ENCODE results near the gene SAMD1.

- TF ChIP-seq, protein P1, sequence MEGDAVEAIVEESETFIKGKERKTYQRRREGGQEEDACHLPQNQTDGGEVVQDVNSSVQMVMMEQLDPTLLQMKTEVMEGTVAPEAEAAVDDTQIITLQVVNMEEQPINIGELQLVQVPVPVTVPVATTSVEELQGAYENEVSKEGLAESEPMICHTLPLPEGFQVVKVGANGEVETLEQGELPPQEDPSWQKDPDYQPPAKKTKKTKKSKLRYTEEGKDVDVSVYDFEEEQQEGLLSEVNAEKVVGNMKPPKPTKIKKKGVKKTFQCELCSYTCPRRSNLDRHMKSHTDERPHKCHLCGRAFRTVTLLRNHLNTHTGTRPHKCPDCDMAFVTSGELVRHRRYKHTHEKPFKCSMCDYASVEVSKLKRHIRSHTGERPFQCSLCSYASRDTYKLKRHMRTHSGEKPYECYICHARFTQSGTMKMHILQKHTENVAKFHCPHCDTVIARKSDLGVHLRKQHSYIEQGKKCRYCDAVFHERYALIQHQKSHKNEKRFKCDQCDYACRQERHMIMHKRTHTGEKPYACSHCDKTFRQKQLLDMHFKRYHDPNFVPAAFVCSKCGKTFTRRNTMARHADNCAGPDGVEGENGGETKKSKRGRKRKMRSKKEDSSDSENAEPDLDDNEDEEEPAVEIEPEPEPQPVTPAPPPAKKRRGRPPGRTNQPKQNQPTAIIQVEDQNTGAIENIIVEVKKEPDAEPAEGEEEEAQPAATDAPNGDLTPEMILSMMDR (conservative IDR thresholded peaks at IDR 0.05 in 1 of 2, IDR thresholded peaks at IDR 0.05 in 1 of 2; ENCODE audit: low read depth in 1 of 2, low read length in 2 of 2): no peak
- TF ChIP-seq EZH2 (IDR thresholded peaks at IDR 0.05; ENCODE audit: low read length, missing control alignments): no peak
Measured at GRCh38 chr19:14056741-14057356, 33.7 kb downstream of the SAMD1 start.
